ENCODE measurements around the gene TECRL.

- TF ChIP-seq, protein P1, sequence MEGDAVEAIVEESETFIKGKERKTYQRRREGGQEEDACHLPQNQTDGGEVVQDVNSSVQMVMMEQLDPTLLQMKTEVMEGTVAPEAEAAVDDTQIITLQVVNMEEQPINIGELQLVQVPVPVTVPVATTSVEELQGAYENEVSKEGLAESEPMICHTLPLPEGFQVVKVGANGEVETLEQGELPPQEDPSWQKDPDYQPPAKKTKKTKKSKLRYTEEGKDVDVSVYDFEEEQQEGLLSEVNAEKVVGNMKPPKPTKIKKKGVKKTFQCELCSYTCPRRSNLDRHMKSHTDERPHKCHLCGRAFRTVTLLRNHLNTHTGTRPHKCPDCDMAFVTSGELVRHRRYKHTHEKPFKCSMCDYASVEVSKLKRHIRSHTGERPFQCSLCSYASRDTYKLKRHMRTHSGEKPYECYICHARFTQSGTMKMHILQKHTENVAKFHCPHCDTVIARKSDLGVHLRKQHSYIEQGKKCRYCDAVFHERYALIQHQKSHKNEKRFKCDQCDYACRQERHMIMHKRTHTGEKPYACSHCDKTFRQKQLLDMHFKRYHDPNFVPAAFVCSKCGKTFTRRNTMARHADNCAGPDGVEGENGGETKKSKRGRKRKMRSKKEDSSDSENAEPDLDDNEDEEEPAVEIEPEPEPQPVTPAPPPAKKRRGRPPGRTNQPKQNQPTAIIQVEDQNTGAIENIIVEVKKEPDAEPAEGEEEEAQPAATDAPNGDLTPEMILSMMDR (IDR thresholded peaks at IDR 0.05), result no peak
- TF ChIP-seq EP300 (IDR thresholded peaks at IDR 0.05) (no peak), POLR2AphosphoS5 (IDR thresholded peaks at IDR 0.05) (no peak), POLR2A (IDR thresholded peaks at IDR 0.05) (no peak)
These were observed 74.3 kb downstream of the TECRL start for GRCh38 chr4:64334964-64335363.

Measured in stomach (tissue), 4 donors.